Testis (tissue), 3 donors: Measurements from ENCODE around the gene SYNE1. TPM values are rescaled to one million over a fixed set of nuclear protein-coding genes. Genes with fewer than 3 reads are reported as not detected.
"Not testable (repeated sequence)": the region's sequence is repeated elsewhere in the genome, so short reads cannot be mapped to it uniquely, and the experiment has no call there.

Experiments used
- DNase-seq: peaks from one replicate; pipeline ENCODE4 v3.0.0-alpha.2; 2019
- H3K27ac ChIP-seq, 2 donors: fragments of 200-600 bp; sonication (generic); one replicate each; pipeline ENCODE4 v1.5.1; 2019
- H3K27me3 ChIP-seq: fragments of 200-600 bp; sonication (generic); one replicate; pipeline ENCODE4 v1.5.1; 2019
- H3K36me3 ChIP-seq: fragments of 200-600 bp; sonication (generic); one replicate; pipeline ENCODE4 v1.5.1; 2017; ENCODE audit warnings: low read depth; ENCODE audit errors: missing control alignments
- H3K4me1 ChIP-seq: fragments of 200-600 bp; sonication (generic); one replicate; pipeline ENCODE4 v1.5.1; 2019
- H3K4me3 ChIP-seq, 2 donors: fragments of 200-600 bp; sonication (generic); one replicate each; pipeline ENCODE4 v1.5.1; 2017 to 2019
- H3K9me3 ChIP-seq: fragments of 200-600 bp; sonication (generic); one replicate; pipeline ENCODE4 v1.5.1; 2017
- POLR2A ChIP-seq: fragments of 450-650 bp; IDR thresholded peaks from one replicate; pipeline ENCODE4 v1.6.1; 2017; ENCODE audit warnings: antibody characterized with exemption, mild to moderate bottlenecking, moderate library complexity
- WGBS, 2 donors: methylation state at CpG; one replicate each; pipeline ENCODE4 v1.1.5; 2018; 5-methylcytosine and 5-hydroxymethylcytosine counted together
- intact Hi-C: fragments of 100-400 bp; cut with DNase I; formaldehyde crosslinking; loops from one replicate; pipeline ENCODE4 v1.15.1; 2023; ENCODE audit warnings: low total_unique reads
- polyA plus RNA-seq: library from polyadenylated mRNA; stranded (reverse); fragments of 350-450 nt; fragmentation: Illumina TruSeq; extraction: RNeasy Lipid Tissue Mini Kit (QIAGEN cat#74804); gene quantifications from one replicate; pipeline ENCODE4 v1.2.3, GENCODE V29; 2014; ENCODE audit warnings: low read depth, low replicate concordance; ENCODE audit not compliant: insufficient read depth
- total RNA-seq, 2 donors: library from RNA; depleted of rRNA; stranded (reverse); fragments of >200 nt; gene quantifications; one replicate each; pipeline ENCODE4 v1.2.3, GENCODE V29; 2016
- TF ChIP-seq, protein P1 (sequence below), 3 experiments: fragments of 450-650 bp in 2 of 3; fragments of 200-600 bp in 1 of 3; sonication (generic) in 1 of 3; IDR thresholded peaks; one replicate each; pipeline ENCODE4 v1.5.1; 2016 to 2019; ENCODE audit warnings: antibody characterized with exemption in 3 of 3, mild to moderate bottlenecking in 2 of 3, moderate library complexity in 1 of 3

SYNE1 gene
- total and polyA plus RNA-seq, 3 donors from 2014 or later = 57.2 to 255 (median 228) TPM

DNA sequence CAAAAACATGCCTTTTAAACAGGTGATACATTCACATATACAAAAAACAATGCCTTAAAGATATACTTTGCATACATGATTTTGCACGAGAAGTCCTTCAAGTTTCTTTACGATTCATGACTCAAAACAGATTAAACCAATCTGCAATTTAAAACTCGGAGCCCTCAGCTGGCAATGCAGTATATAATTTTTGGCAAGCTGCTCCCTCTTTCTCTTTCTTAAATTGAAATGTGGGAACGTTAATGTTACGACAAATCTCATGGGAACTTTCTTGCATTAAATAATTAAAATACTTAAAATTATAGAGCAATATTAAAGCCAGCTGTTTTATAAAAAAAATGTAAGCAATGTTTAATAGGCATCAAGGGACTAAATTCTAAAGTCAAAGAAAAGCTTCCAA, 495.1 kb downstream of the SYNE1 start:
- Histone ChIP-seq H3K9me3 (no peaks in the 10 kb centered on the region), H3K27me3 (no peaks in the 10 kb centered on the region), H3K36me3 (no peaks in the 10 kb centered on the region), H3K27ac (no peak overlapping the region), H3K4me3 (no peak overlapping the region), H3K4me1 (peaks cover 16% of the 10 kb centered on the region)
- TF ChIP-seq, protein P1, sequence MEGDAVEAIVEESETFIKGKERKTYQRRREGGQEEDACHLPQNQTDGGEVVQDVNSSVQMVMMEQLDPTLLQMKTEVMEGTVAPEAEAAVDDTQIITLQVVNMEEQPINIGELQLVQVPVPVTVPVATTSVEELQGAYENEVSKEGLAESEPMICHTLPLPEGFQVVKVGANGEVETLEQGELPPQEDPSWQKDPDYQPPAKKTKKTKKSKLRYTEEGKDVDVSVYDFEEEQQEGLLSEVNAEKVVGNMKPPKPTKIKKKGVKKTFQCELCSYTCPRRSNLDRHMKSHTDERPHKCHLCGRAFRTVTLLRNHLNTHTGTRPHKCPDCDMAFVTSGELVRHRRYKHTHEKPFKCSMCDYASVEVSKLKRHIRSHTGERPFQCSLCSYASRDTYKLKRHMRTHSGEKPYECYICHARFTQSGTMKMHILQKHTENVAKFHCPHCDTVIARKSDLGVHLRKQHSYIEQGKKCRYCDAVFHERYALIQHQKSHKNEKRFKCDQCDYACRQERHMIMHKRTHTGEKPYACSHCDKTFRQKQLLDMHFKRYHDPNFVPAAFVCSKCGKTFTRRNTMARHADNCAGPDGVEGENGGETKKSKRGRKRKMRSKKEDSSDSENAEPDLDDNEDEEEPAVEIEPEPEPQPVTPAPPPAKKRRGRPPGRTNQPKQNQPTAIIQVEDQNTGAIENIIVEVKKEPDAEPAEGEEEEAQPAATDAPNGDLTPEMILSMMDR (IDR thresholded peaks at IDR 0.05) = no peak
- no peak for TF ChIP-seq POLR2A
- WGBS, 2 donors = 73 to 75% methylated on average over 5 of the region's 5 CpGs
- intact Hi-C loops = no loop called here
- no peak for DNase-seq

DNA sequence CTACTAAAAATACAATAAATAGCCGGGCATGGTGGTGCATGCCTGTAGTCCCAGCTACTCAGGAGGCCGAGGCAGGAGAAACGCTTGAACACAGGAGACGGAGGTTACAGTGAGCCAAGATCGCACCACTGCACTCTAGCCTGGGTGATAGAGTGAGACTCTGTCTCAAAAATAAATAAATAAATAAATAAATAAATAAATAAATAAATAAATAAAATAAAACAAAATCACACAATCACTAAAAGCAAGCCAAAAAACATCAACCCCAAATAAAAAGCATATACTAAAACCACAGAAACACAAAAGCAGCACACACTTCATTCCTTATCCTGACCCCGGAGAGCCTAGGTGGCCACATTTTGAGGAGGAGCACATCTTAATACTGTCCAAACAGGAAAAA, 498.8 kb downstream of the SYNE1 start:
- not testable (repeated sequence) for H3K4me1 ChIP-seq, H3K9me3 ChIP-seq, H3K4me3 ChIP-seq, H3K27ac ChIP-seq, H3K27me3 ChIP-seq, H3K36me3 ChIP-seq, DNase-seq
- WGBS, 2 donors = 96 to 99% methylated on average over 6 of the region's 6 CpGs
- intact Hi-C loops = loop anchor here (10.0 kb wide), 1 partner anchor 374 kb away; no protein-coding TSS in a partner anchor

DNA sequence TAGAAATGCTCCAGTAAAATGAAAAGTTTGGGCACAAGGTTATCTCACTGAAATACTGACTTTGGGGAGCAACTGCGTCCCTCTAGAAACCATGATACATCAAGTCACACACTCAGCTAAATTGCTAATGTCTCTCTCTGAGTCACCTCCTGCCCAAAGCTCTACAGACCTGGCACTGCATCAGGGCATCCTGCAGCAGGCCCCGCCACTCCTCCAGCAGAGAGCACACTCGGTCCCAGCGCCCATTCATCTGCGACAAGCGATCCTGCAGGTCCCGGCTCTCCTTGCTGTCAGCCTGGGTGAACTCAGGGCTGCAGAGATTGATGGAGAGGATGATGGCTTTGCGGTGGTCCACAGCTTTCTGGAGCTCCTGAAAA, 500.7 kb downstream of the SYNE1 start:
- intact Hi-C loops = loop anchor here (10.0 kb wide), 1 partner anchor 372 kb away; no protein-coding TSS in a partner anchor
- 94 to 97% methylated on average over 8 of the region's 8 CpGs for WGBS, 2 donors
- no peaks in the 10 kb centered on the region for H3K36me3 ChIP-seq
- no peaks in the 10 kb centered on the region for H3K9me3 ChIP-seq
- H3K27ac ChIP-seq = no peak overlapping the region
- H3K27me3 ChIP-seq = no peaks in the 10 kb centered on the region
- no peaks in the 10 kb centered on the region for H3K4me1 ChIP-seq
- H3K4me3 ChIP-seq = no peak overlapping the region
- DNase-seq = no peak
- TF ChIP-seq POLR2A = no peak
- TF ChIP-seq, protein P1 (IDR thresholded peaks at IDR 0.05) = no peak

DNA sequence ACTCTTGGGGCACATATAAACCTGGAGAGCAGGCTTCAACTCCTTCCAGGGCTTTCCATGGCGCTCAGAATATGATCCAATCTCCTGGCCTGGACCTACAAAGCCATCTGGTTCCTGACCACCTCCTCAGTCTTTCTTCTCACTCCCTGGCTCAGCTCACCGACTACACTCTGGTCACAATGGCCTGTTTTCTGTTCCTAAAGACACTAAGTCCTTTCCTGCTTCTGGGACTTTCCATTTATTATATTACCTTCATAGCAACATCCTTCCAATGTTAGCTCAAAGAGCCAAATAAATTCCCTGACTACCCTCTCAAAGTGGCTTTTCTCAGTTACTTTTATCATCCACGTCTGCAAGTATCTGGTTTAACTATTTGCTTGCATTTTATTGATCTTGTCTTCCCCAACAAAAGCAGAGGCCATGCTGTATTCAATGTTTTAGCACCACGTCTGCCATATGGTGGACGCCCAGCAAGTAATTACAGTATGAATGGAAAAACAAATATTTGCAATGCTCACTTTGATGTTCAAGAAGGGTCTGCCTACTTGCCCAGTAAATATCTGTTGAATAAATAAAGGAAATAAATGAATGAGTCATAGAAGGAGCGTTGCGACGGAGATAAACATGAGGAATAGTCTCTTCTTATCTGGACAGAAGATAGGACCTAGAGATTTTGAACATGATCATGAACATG, 501.3 kb downstream of the SYNE1 start:
- TF ChIP-seq, protein P1 (IDR thresholded peaks at IDR 0.05) = no peak
- TF ChIP-seq POLR2A = no peak
- WGBS, 2 donors = 83 to 94% methylated on average over 8 of the region's 8 CpGs
- no peak for DNase-seq

DNA sequence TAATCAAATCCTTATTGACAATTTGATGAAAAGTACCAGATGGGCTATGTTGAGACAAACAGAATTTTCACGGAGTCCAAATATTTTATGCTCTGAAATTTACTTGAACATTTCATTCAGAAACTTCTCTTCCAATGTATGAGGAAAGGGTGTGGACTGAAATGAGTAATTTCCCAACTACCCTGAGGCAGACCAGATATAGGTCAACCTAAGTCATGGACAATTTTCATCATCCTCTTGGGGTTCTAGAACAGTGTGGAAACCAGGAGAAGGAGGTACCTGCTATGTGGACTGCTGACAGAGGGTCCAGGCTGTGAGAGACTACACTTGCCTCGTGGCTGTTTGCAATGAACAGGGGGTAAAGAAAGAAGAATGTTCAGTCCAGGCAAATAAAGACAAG, 506.7 kb downstream of the SYNE1 start:
- no peaks in the 10 kb centered on the region for H3K27me3 ChIP-seq
- DNase-seq = no peak
- 77 to 79% methylated on average over 2 of the region's 2 CpGs for WGBS, 2 donors
- no peak overlapping the region for H3K27ac ChIP-seq
- no peaks in the 10 kb centered on the region for H3K9me3 ChIP-seq
- H3K4me1 ChIP-seq = no peaks in the 10 kb centered on the region
- no peak overlapping the region for H3K4me3 ChIP-seq
- TF ChIP-seq POLR2A = no peak
- TF ChIP-seq, protein P1 (IDR thresholded peaks at IDR 0.05) = no peak
- H3K36me3 ChIP-seq = no peaks in the 10 kb centered on the region
- intact Hi-C loops = loop anchor here (10.0 kb wide), 1 partner anchor 366 kb away; no protein-coding TSS in a partner anchor

More for the DNA sequence above, 501.3 kb downstream of the SYNE1 start:
- Histone ChIP-seq H3K36me3 (no peaks in the 10 kb centered on the region), H3K27me3 (no peaks in the 10 kb centered on the region), H3K27ac (no peak overlapping the region), H3K9me3 (no peaks in the 10 kb centered on the region), H3K4me3 (no peak overlapping the region), H3K4me1 (no peaks in the 10 kb centered on the region)
- intact Hi-C loops = loop anchor here (10.0 kb wide), 1 partner anchor 371 kb away; no protein-coding TSS in a partner anchor
